Spleen (tissue), 11 donors: ENCODE data around the gene DHRS4. TPM values are rescaled to one million over a fixed set of nuclear protein-coding genes. Genes with fewer than 3 reads are reported as not detected.

Experiments used
- DNase-seq: peaks from one replicate; pipeline ENCODE4 v3.0.0-alpha.2; 2020
- H3K27ac ChIP-seq, 8 donors: fragments of 200-600 bp; sonication (generic) in 7 of 8; 1 replicate in 4 of 8; 2 replicates in 4 of 8; pipeline versions ENCODE4 v1.5.0 to v1.8.0; 2016 to 2021; ENCODE audit warnings: inconsistent platforms in 4 of 8, mild to moderate bottlenecking in 4 of 8, moderate library complexity in 1 of 8
- H3K27me3 ChIP-seq, 7 donors: fragments of 200-600 bp; sonication (generic) in 6 of 7; replicated peaks in 1 of 7; 1 replicate in 4 of 7; 2 replicates in 3 of 7; pipeline versions ENCODE4 v1.5.0 to v1.8.0; 2016 to 2021; ENCODE audit warnings: inconsistent platforms in 3 of 7, mild to moderate bottlenecking in 1 of 7
- H3K36me3 ChIP-seq, 6 donors: fragments of 200-600 bp; sonication (generic) in 5 of 6; 1 replicate in 4 of 6; 2 replicates in 2 of 6; pipeline versions ENCODE4 v1.5.0 to v1.8.0; 2016 to 2021; ENCODE audit warnings: inconsistent platforms in 2 of 6
- H3K4me1 ChIP-seq, 6 donors: fragments of 200-600 bp; sonication (generic) in 5 of 6; 1 replicate in 3 of 6; 2 replicates in 3 of 6; pipeline versions ENCODE4 v1.5.0 to v1.8.0; 2016 to 2021; ENCODE audit warnings: inconsistent platforms in 3 of 6
- H3K4me3 ChIP-seq, 8 donors: fragments of 200-600 bp; sonication (generic) in 7 of 8; 1 replicate in 4 of 8; 2 replicates in 4 of 8; pipeline versions ENCODE4 v1.5.0 to v1.8.0; 2016 to 2021; ENCODE audit warnings: inconsistent platforms in 4 of 8, mild to moderate bottlenecking in 4 of 8, moderate library complexity in 2 of 8
- H3K9me3 ChIP-seq, 8 donors: fragments of 200-600 bp; sonication (generic) in 7 of 8; 1 replicate in 4 of 8; 2 replicates in 4 of 8; pipeline versions ENCODE4 v1.5.0 to v1.8.0; 2016 to 2021; ENCODE audit warnings: inconsistent platforms in 4 of 8
- CTCF ChIP-seq, 11 experiments: fragments of 200-600 bp in 7 of 11; fragments of 450-650 bp in 4 of 11; sonication (generic) in 4 of 11; IDR thresholded peaks in 8 of 11; conservative IDR thresholded peaks in 3 of 11; 1 replicate in 7 of 11; 2 replicates in 4 of 11; pipeline versions ENCODE4 v1.4.0 to v1.8.0; 2016 to 2021; ENCODE audit warnings: antibody characterized with exemption in 11 of 11, inconsistent platforms in 4 of 11, mild to moderate bottlenecking in 1 of 11
- POLR2A ChIP-seq, 3 donors: fragments of 450-650 bp; IDR thresholded peaks; one replicate each; pipeline ENCODE4 v1.5.1; 2017; ENCODE audit warnings: antibody characterized with exemption in 3 of 3, mild to moderate bottlenecking in 1 of 3
- POLR2AphosphoS5 ChIP-seq, 3 donors: sonication (generic); formaldehyde crosslinking; IDR thresholded peaks; one replicate each; pipeline ENCODE4 v1.5.1; 2017; ENCODE audit warnings: antibody characterized with exemption in 3 of 3
- WGBS, 5 donors: extraction: QIAGEN DNeasy Blood & Tissue Kit in 3 of 5; methylation state at CpG; one replicate each; pipeline versions ENCODE4 v1.1.5 to v1.1.7; 2013 to 2018; 5-methylcytosine and 5-hydroxymethylcytosine counted together
- intact Hi-C: fragments of 100-400 bp; cut with DNase I; formaldehyde crosslinking; loops from one replicate; pipeline ENCODE4 v1.15.0; 2023; ENCODE audit warnings: low total_unique reads
- polyA plus RNA-seq, 3 donors: library from polyadenylated mRNA; stranded (reverse); fragments of 200-250 nt; gene quantifications; one replicate each; pipeline ENCODE4 v1.2.1, GENCODE V29; 2013
- total RNA-seq, 7 donors: library from RNA; depleted of rRNA in 3 of 7; stranded (reverse); fragments of >200 nt in 3 of 7; fragmentation: NEBNext Ultra II Directional in 4 of 7; extraction: Animal tissue kit (Norgen Biotek cat#: 25700) in 4 of 7; gene quantifications; one replicate each; pipeline versions ENCODE4 v1.1.0 to v1.2.1, GENCODE V29; 2016 to 2021
- donor health status: healthy with polysubstance abuse.
- donor health status: DM: no; HTN: no; CAD: no; lungs with moderate emphysema.
- donor health status: DM: no; HTN: no; CAD: no.
- donor health status: Bipolar disorder and iron deficiency.
- donor health status: healthy.
- donor health status: DM: no; HTN: no; CAD: no.
- donor health status: DM: yes; HTN: yes; CAD: no.

DHRS4 gene
- total and polyA plus RNA-seq, 10 donors, result 15.5 to 59.9 (median 27.0) TPM

- H3K27me3 ChIP-seq, result no peaks in the 10 kb centered on the region
- no peak for DNase-seq
- peaks cover 0 to 17% (median 12%) of the 10 kb centered on the region in 8 donors for H3K9me3 ChIP-seq
- WGBS, 5 donors, result 82 to 96% (median 91%) methylated on average over 4 of the region's 4 CpGs
- H3K27ac ChIP-seq, result no peak overlapping the region
- H3K4me3 ChIP-seq, result no peak overlapping the region
- TF ChIP-seq POLR2AphosphoS5 (IDR thresholded peaks at IDR 0.05) (no peak), CTCF (IDR thresholded peaks at IDR 0.05 in 8 of 11, conservative IDR thresholded peaks at IDR 0.05 in 3 of 11) (no peak), POLR2A (IDR thresholded peaks at IDR 0.05) (no peak)
- no peaks in the 10 kb centered on the region for H3K4me1 ChIP-seq
- no peaks in the 10 kb centered on the region for H3K36me3 ChIP-seq
- intact Hi-C loops, result no loop called here
Measured at GRCh38 chr14:23915559-23915958, 38.0 kb upstream of the DHRS4 start.

- H3K27ac ChIP-seq, result no peak overlapping the region
- no peak for DNase-seq
- no peak overlapping the region for H3K4me3 ChIP-seq
- H3K9me3 ChIP-seq, result peaks cover 0 to 17% (median 12%) of the 10 kb centered on the region in 8 donors
- no peaks in the 10 kb centered on the region for H3K27me3 ChIP-seq
- 60 to 86% (median 74%) methylated on average over 3 of the region's 3 CpGs for WGBS, 5 donors
- no peaks in the 10 kb centered on the region for H3K36me3 ChIP-seq
- intact Hi-C loops, result no loop called here
- no peaks in the 10 kb centered on the region for H3K4me1 ChIP-seq
- no peak for TF ChIP-seq CTCF (IDR thresholded peaks at IDR 0.05 in 8 of 11, conservative IDR thresholded peaks at IDR 0.05 in 3 of 11)
- TF ChIP-seq POLR2AphosphoS5 (IDR thresholded peaks at IDR 0.05), result no peak
- no peak for TF ChIP-seq POLR2A (IDR thresholded peaks at IDR 0.05)
Measured at GRCh38 chr14:23916004-23916403, 37.6 kb upstream of the DHRS4 start.

- H3K27me3 ChIP-seq, result no peaks in the 10 kb centered on the region
- H3K27ac ChIP-seq, result no peak overlapping the region
- WGBS, 5 donors, result 76 to 89% (median 85%) methylated on average over 5 of the region's 5 CpGs
- intact Hi-C loops, result no loop called here
- DNase-seq, result no peak
- no peaks in the 10 kb centered on the region for H3K36me3 ChIP-seq
- TF ChIP-seq POLR2AphosphoS5 (IDR thresholded peaks at IDR 0.05) (no peak), POLR2A (IDR thresholded peaks at IDR 0.05) (no peak)
- no peaks in the 10 kb centered on the region for H3K4me1 ChIP-seq
- peaks cover 0 to 17% (median 12%) of the 10 kb centered on the region in 8 donors for H3K9me3 ChIP-seq
- no peak overlapping the region for H3K4me3 ChIP-seq
Measured at GRCh38 chr14:23916446-23916845, 37.1 kb upstream of the DHRS4 start.

- no peak overlapping the region for H3K4me3 ChIP-seq
- no peaks in the 10 kb centered on the region for H3K36me3 ChIP-seq
- DNase-seq, result no peak
- H3K9me3 ChIP-seq, result peaks cover 0 to 10% (median 9%) of the 10 kb centered on the region in 8 donors
- no peaks in the 10 kb centered on the region for H3K4me1 ChIP-seq
- no peak overlapping the region for H3K27ac ChIP-seq
- no peak for TF ChIP-seq CTCF (IDR thresholded peaks at IDR 0.05 in 8 of 11, conservative IDR thresholded peaks at IDR 0.05 in 3 of 11)
- TF ChIP-seq POLR2AphosphoS5 (IDR thresholded peaks at IDR 0.05), result no peak
- no peak for TF ChIP-seq POLR2A (IDR thresholded peaks at IDR 0.05)
- 84 to 94% (median 91%) methylated on average over 1 of the region's 1 CpG for WGBS, 5 donors
- H3K27me3 ChIP-seq, result no peaks in the 10 kb centered on the region
- intact Hi-C loops, result no loop called here
Measured at GRCh38 chr14:23922545-23922944, 31.0 kb upstream of the DHRS4 start.
